Fibroblast of villous mesenchyme (primary cell): ENCODE data around the gene CREB3L1. TPM values are rescaled to one million over a fixed set of nuclear protein-coding genes. Genes with fewer than 3 reads are reported as not detected.
A peak's percentile ranks its signal among the peaks of the same experiment; 100 is the strongest.

Experiments used
- DNase-seq: peaks from one replicate; pipeline ENCODE4 v3.0.0-alpha.2; 2010; ENCODE audit warnings: low read depth
- H3K4me3 ChIP-seq: 2 replicates; pipeline ENCODE4 v1.5.1; 2011; ENCODE audit warnings: low read depth, mild to moderate bottlenecking, low read length
- total RNA-seq: library from RNA; depleted of rRNA; stranded (reverse); fragments of >200 nt; gene quantifications from 2 replicates; pipeline ENCODE4 v1.2.3, GENCODE V29; 2012
- TF ChIP-seq, protein P1 (sequence below): IDR thresholded peaks from 2 replicates; pipeline ENCODE4 v1.5.1; 2012; ENCODE audit warnings: low read depth, mild to moderate bottlenecking, low read length; ENCODE audit not compliant: insufficient read depth

Gene CREB3L1
- total RNA-seq, 1 donor = 40.6 TPM

DNA sequence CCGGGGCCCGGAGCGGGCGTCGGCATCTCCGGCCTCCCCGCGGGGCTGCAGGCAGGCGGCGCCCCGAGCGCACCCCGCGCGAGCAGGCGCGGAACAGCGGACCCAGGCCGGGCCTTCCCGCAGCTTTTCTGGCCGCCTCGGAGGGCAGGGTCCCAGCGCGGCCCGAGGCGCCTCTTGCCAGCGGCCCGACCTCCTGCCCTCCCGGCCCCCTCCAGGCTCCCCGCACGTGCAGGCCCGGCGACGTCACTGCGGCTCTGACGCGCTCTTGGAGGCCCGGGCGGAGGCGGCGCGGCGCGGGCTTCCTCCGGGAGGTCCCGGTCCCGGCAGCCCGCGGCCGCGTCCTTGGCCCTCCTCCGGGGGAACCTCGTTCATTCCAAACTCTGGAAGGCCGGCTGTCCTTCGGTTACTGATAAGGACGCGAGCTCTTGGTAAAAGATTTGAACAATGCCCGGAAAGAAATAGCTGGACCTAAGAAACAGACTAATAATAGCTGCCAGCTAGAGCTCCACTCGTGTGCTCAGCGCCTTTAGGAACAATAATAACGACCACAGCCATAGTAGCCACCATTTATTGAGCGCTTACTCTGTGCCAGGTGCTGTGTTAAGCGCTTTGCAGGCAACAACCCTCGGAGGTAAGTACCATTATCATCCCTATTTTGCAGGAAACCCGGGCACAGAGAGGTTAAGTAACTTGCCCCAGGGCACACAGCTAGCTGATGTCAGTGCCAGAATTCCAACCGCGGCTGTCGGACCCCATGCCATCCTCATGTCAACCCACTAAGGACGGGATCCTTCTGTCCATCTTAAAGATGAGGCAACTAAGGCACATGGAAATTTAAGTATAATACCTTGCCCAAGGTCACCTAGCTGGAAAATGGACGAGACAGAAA, 39.1 kb upstream of the CREB3L1 start:
- TF ChIP-seq, protein P1, sequence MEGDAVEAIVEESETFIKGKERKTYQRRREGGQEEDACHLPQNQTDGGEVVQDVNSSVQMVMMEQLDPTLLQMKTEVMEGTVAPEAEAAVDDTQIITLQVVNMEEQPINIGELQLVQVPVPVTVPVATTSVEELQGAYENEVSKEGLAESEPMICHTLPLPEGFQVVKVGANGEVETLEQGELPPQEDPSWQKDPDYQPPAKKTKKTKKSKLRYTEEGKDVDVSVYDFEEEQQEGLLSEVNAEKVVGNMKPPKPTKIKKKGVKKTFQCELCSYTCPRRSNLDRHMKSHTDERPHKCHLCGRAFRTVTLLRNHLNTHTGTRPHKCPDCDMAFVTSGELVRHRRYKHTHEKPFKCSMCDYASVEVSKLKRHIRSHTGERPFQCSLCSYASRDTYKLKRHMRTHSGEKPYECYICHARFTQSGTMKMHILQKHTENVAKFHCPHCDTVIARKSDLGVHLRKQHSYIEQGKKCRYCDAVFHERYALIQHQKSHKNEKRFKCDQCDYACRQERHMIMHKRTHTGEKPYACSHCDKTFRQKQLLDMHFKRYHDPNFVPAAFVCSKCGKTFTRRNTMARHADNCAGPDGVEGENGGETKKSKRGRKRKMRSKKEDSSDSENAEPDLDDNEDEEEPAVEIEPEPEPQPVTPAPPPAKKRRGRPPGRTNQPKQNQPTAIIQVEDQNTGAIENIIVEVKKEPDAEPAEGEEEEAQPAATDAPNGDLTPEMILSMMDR = no peak
- peak; percentile 74 for DNase-seq
- H3K4me3 ChIP-seq = peak overlapping the region; percentile 52

DNA sequence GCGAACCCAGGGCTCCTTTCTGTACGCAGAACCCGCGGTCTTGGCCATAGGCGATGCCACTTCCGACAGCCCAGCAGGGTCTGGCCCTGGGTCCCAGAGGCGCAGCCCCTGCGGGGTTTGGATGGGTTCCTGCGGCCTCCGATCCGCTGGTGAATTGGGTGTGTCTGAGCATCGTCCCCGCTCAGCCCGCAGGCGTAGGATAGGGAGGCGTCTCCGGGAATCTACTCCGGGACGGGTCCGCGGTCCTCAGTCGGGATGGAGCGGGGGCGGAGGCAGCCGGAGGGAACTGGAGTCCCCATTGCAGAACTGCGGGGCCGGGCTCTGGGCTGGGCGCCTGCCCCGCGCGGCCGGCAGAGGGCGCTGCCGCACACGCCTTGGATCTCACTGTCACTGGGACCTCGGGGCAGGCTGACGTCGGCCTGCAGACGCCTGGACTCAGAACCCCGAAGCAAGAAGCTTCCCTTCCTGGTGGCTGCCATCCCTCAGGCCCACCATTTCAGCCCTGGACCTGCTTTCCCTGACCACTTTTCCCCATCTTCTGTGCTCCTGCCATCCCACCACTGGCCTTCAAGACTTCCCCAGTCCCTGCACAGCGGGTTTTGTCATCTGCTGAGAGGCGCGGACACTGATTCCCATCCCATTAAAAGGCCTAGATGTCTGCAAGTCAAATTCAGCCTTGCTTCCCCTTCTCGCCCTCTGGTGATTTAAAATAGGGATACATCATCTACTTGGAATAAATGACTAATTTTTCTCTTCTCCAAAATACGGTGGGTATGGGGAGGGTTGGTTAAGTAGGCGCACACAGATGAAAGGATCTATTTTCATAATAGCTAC, 38.3 kb upstream of the CREB3L1 start:
- DNase-seq = peak; percentile 90
- peak overlapping the region; percentile 52 for H3K4me3 ChIP-seq
- TF ChIP-seq, protein P1 = peak; percentile 95

DNA sequence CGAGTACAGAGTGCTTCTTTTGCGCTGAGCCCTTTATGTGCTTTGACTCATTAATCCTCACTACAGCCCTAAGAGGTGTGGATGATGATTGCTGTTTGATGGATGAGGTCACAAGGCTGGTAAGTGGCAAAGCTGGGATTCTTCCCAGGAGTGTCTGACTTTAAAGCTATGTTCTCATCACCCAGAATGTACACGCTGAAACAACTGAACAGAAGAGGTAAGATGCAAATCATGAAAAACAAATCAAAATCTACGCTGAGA, 37.7 kb upstream of the CREB3L1 start:
- TF ChIP-seq, protein P1 = no peak
- no peak overlapping the region for H3K4me3 ChIP-seq
- peak; percentile 71 for DNase-seq

DNA sequence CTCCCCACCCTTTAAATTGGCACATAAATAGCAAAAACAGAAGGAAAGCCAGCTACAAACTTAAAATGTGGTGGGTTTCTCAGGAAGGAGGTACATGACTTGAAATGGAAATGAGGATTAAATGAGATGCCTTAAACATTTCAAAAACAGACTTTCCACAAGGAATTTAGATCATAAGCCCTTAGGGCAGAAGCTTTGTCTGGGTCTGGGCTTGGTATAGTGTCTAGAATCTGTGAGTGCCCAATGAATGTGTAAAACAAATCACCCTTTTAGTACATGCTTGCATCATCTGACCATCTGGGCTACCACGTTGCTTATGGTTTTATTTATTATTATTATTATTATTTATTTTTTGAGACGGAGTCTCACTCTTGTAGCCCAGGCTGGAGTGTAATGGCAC, 37.1 kb upstream of the CREB3L1 start:
- TF ChIP-seq, protein P1 = no peak
- DNase-seq = peak; percentile 63
- H3K4me3 ChIP-seq = no peak overlapping the region

DNA sequence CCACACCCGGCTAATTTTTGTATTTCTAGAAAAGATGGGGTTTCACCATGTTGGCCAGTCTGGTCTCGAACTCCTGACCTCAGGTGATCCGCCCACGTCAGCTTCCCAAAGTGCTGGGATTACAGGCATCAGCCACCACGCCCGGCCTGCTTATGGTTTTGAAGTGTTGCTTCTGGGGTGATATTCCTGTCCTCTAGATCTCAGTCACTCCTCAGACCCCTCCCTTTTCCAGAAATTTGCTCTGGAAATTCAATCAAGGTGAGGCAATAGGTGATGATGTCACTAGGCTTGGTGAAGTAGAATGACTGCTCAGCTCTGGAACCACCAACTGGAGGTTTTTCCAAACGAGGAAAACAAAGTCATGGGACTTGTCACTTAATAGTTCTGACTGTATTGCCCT, 36.6 kb upstream of the CREB3L1 start:
- DNase-seq = no peak
- TF ChIP-seq, protein P1 = no peak
- no peak overlapping the region for H3K4me3 ChIP-seq

DNA sequence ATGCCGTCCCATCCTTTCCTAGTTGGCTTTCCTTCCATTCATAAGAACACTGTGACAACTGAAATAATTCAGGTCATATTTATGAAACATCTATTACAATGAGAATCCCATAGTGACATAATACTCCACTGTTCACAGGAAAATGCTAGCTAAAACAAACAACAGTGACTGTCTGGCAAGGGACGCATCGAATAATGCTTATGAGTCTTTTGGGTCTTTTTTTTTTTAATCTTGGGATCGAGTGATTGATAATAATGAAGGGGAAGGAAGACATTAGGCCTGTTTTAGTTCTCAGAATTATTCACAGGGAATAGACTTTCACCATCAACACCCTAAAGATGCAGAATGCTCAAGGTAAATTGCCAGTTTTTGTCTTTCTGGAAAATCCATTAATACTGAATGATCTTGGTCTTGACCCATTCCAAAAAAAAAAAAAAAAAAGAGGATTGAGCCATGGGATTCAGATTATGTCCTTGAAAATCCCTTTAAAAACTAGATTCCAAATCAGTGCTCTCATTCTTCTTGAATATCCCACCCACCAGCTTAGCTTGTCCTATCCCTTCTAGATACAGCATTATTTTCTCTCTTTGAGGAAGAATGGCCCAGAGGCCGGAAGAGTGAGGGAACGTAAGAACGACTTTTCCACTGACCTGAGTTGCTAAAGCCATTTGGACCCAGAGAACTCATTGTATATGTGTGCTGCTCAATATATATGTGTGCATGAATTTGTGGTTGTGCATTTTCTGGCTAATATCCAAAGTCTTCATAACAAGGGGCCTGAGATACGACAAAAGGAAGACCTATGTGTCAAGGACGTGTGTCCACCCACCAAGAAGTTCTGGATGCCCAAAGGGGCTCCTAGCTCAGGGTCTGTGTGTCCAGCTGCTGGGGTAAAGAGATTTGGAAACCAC, 35.2 kb upstream of the CREB3L1 start:
- H3K4me3 ChIP-seq = peak overlapping the region; percentile 43
- DNase-seq = no peak
- TF ChIP-seq, protein P1 = no peak
